HG02763 (cell line): ENCODE measurements around the gene SLCO4A1.

Source experiments
- ATAC-seq: cut with Tn5 transposase; IDR thresholded peaks from one replicate; pipeline ENCODE4 v1.9.1; 2021; ENCODE audit warnings: mild to moderate bottlenecking, moderate library complexity; ENCODE audit not compliant: unreplicated experiment

The SLCO4A1 gene

GRCh38 chr20:62696989-62697388 is 54.7 kb downstream of the SLCO4A1 start:
- ATAC-seq: no peak

- ATAC-seq: no peak
These were observed 55.2 kb downstream of the SLCO4A1 start for GRCh38 chr20:62697468-62697912.

- ATAC-seq: no peak
These were observed 55.9 kb downstream of the SLCO4A1 start for GRCh38 chr20:62698231-62698630.

DNA sequence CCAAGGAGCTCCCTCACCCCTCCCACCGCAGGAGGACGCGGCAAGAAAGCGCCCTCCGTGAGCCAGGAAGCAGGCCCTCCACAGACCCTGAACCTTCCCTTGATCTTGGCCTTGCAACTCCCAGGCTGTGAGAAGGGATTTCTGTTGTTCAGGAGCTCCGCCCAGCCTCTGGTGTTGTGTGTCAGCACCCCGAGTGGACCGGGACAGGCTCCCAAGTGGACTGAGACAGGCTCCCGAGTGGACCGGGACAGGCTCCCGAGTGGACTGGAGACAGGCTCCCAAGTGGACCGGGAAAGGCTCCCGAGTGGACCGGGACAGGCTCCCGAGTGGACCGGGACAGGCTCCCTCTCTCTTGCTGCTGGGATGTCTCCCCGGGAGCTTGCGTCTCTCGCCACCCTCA is 57.0 kb downstream of the SLCO4A1 start:
- ATAC-seq: no peak

GRCh38 chr20:62699741-62700140 is 57.4 kb downstream of the SLCO4A1 start:
- ATAC-seq: no peak

- no peak for ATAC-seq
These were observed 58.1 kb downstream of the SLCO4A1 start for GRCh38 chr20:62700261-62700930.

DNA sequence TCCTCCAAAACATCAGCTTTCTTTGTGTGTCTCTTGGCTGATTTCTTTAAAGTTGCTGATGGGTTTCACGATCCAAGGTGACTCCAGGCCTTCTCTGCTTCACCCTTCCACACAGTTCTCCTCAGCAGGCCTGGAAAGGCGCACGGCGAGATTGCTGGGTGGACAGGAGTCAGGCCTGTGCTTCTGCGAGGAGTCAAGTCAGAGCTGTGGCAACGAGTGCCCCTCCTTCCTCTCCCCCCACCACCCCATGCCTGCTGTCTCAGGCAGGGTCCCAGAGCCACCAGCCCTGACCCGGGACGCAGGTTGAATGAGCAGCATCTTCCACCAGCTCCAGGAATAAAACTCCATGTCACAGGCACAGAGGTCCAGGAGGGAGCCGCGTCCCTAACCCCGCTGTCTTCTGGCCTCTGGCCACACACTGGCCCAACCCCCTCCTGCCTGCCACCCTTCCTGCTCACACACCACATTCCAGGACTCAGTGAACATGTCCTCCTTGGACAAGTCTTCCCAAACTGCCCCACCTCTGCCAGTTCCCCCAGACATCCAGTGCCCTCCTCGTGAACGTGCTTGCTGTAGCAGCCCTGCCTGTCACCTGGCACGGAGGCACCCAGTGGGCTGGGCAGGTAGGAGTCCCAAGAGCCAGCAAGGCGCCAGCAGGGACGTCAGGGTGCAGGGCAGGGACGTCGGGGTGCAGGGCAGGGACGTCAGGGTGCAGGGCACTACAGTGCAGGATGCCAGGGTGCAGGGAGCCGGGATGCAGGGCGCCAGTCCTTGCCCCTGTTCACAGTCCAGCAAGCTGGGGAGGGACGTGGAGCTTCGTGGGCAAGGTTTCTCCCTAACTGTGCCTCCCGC is 59.1 kb downstream of the SLCO4A1 start:
- ATAC-seq: no peak

- ATAC-seq: no peak
These were observed 59.7 kb downstream of the SLCO4A1 start for GRCh38 chr20:62702013-62702300.

DNA sequence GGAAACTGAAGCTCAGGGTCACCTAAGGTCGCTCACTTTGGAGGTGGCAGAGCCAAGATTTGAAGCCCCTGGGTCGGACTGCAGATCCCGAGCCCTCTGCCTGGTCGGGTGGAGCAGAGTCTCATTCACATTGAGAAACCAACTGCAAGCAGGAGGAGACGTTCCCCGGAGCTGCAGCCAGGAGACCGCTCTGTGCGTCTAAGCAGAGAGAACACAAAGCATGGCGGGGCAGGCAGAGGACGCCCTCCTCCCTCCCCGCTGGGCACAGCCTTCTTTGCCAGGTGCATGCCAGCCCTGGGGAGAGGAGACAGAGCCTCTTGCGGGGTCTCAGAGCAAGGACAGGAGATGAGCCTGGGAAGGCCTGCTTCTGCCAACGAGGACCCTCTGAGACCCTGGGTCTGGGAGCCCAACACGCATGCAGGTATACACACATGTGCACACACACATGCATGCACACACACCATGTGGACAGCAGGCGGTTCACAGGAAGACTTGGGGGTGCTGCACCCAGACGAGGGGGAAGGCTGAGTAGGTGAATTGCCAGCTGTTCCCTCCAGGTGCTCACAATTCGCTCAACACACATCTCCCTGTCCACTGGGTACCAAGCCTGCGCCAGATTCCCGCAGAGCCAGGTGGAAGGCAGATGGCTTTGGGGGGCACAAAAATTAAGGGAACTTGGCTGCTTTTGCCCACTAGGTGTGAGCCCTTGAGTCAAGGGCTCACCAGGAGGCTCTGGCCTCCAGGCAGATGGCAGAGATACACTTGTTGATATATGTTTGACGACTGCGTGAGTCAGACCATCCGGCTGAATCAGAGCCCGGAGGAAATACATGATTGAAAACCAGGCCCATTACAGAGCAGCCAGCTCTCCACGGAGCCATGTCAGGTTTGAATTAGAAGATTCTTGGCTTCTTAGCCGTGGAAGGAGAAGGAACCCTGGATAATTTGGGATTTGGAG is 60.9 kb downstream of the SLCO4A1 start:
- no peak for ATAC-seq

- no peak for ATAC-seq
These were observed 61.5 kb downstream of the SLCO4A1 start for GRCh38 chr20:62703853-62704228.

- no peak for ATAC-seq
These were observed 62.1 kb downstream of the SLCO4A1 start for GRCh38 chr20:62704341-62704948.

DNA sequence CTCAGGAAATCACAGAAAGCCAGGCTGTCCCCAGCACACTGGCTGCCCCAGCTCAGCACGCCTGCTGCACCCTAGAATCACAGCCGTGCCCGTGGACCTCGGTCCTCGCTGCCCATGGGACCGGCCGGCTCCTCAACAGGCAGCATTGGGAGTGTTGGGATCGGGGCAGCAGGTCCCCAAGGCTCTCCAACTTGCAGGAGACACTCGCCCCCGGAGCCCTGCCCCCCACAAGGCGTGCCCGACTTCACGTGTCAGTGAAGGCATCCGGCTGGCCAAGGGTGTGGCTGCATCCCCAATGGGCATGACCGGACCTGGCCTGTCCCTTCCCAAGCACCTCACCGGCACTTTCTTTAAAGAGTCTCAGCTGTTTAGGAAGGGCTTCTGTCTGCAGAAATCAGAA is 63.3 kb downstream of the SLCO4A1 start:
- no peak for ATAC-seq

- ATAC-seq: no peak
These were observed 64.0 kb downstream of the SLCO4A1 start for GRCh38 chr20:62706344-62706743.

DNA sequence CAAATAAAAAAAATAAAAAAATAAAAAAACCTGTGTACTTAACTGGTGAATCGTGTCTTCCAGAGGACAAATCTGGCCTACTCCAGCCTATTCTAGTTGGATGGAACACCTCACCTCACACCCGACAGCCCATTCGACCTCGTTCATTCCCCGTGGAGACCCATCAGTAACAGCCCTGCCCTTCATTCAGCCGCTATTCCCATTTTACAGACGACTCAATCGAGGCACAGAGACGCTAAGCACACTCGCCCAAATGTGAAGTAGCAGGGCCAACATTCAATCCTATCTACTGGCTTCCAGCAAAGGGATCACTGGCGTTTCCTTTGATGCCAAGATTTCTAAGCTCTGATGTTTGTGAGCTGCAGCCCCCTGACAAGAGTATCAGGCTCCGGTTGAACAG is 64.6 kb downstream of the SLCO4A1 start:
- no peak for ATAC-seq

GRCh38 chr20:62707276-62707920 is 65.1 kb downstream of the SLCO4A1 start:
- no peak for ATAC-seq

- ATAC-seq: no peak
These were observed 65.7 kb downstream of the SLCO4A1 start for GRCh38 chr20:62707921-62708521.

DNA sequence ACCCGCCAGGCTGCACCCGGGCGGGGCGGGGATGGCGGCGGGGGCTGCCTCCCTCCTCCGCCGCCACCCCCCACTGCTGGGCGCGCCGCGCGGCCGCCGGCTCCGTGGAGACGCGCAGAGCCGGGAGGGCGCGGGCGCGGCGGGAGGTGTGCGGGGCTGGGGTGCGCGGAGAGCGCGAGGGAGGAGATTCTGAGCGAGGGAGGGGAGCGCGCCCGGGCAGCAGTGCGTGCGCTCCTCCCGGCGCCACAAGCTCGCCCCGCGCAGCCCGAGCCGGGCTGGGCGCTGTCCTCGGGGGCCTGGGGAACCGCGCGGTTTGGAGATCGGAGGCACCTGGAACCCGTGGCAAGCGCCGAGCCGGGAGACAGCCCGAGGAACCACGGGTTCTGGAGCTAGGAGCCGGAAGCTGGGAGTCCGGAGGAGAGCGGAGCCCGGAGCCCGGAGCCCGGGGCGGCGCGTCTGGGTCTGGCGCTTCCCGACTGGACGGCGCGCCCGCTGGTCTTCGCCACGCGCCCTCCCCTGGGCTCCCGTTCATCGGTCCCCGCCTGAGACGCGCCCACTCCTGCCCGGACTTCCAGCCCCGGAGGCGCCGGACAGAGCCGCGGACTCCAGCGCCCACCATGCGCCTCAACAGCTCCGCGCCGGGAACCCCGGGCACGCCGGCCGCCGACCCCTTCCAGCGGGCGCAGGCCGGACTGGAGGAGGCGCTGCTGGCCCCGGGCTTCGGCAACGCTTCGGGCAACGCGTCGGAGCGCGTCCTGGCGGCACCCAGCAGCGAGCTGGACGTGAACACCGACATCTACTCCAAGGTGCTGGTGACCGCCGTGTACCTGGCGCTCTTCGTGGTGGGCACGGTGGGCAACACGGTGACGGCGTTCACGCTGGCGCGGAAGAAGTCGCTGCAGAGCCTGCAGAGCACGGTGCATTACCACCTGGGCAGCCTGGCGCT is 66.6 kb downstream of the SLCO4A1 start, which contains the start of gene NTSR1:
NTSR1 (plus strand) TSS at position 246 of the 946 bp plus-strand sequence; CDS start at position 618, 372 bp downstream.
- no peak for ATAC-seq

GRCh38 chr20:62709537-62709905 is 67.2 kb downstream of the SLCO4A1 start:
- ATAC-seq: no peak
